Activated CD8-positive, alpha-beta T cell treated with anti-CD3 and anti-CD28 coated beads for 36 hours (primary cell): ENCODE results near the gene PRKCB. TPM values are rescaled to one million over a fixed set of nuclear protein-coding genes. Genes with fewer than 3 reads are reported as not detected.

Experiments used
- ATAC-seq: fragments of 200-7000 bp; cut with Tn5 transposase; one replicate; pipeline ENCODE4 v1.10.0; 2021; ENCODE audit warnings: mild to moderate bottlenecking, moderate library complexity
- CTCF ChIA-PET: fragments of 350-600 bp; sonication (Branson Sonifier 250); formaldehyde crosslinking; loops from one replicate; lab custom pipeline; 2021; ENCODE audit warnings: antibody characterized with exemption; lab: Charles Lee
- POLR2A ChIA-PET: fragments of 350-600 bp; sonication (Branson Sonifier 250); formaldehyde crosslinking; loops from one replicate; lab custom pipeline; 2021; ENCODE audit warnings: antibody characterized with exemption; lab: Charles Lee
- DNase-seq: peaks from one replicate; pipeline ENCODE4 v3.0.0-alpha.2; 2020
- H3K27ac Mint-ChIP-seq: one replicate; pipeline ENCODE4 v1.8.0; 2021; ENCODE audit warnings: mild to moderate bottlenecking, mixed read lengths
- H3K27me3 Mint-ChIP-seq: one replicate; pipeline ENCODE4 v1.8.0; 2021; ENCODE audit warnings: mixed read lengths
- H3K36me3 Mint-ChIP-seq: one replicate; pipeline ENCODE4 v1.8.0; 2021; ENCODE audit warnings: low read depth, mixed read lengths
- H3K4me1 Mint-ChIP-seq: one replicate; pipeline ENCODE4 v1.8.0; 2021; ENCODE audit warnings: low read depth, mixed read lengths
- H3K4me3 Mint-ChIP-seq: one replicate; pipeline ENCODE4 v1.8.0; 2021; ENCODE audit warnings: mild to moderate bottlenecking, moderate library complexity, mixed read lengths
- H3K9me3 Mint-ChIP-seq: one replicate; pipeline ENCODE4 v1.8.0; 2021; ENCODE audit warnings: mixed read lengths
- intact Hi-C: fragments of 100-400 bp; cut with micrococcal nuclease; formaldehyde crosslinking; loops from one replicate; pipeline ENCODE4 v1.10.0; 2022
- total RNA-seq, 2 experiments: library from RNA; stranded (reverse); gene quantifications; one replicate each; pipeline ENCODE4 v1.2.3, GENCODE V29; 2021
- TF ChIP-seq, protein P1 (sequence below): fragments of 200-600 bp; IDR thresholded peaks from one replicate; pipeline ENCODE4 v1.8.0; 2022; ENCODE audit warnings: antibody characterized with exemption, mild to moderate bottlenecking

Gene PRKCB
- total RNA-seq, 2 experiments from 2014 or later: 101 to 105 TPM

DNA sequence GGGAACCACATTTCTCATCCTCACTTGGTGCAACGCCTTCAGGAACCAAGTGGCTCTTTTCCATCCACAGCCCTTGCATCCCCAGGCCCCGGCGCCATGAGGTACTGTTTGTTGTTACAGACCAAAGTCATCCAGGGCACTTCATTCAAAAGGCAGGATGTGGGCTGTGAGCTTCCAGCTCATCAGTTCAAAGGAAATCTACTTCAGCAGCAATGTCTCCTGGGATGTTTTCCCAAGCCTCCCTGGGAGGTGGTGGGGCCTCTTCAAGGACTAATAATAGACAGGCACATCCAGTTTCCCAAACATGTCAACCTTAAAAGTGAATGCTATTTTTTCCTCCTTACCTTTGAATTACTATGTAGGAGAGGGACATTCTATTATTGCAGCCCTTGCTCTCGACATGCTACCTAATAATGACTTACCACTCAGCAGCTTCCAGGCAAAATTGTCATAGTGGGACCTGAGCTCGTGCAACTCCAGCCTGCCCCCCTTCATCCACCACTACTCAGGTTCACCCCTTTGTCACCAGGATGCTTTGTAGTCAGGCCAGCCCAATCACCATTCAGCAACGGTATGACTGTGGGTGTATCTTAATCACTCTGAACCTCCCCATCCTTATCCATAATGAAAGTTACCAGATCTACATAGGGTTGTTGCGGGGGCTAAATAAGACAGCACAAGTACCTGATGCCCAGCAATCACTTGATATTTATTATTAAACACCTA is 1.7 kb upstream of the PRKCB start:
- peaks cover 6% of the 10 kb centered on the region for H3K9me3 Mint-ChIP-seq
- intact Hi-C loops: no loop called here
- H3K27me3 Mint-ChIP-seq: peaks cover 3% of the 10 kb centered on the region
- H3K4me3 Mint-ChIP-seq: no peak overlapping the region
- ChIA-PET CTCF (interaction anchor here (1.2 to 2.2 kb wide), 4 partner anchors 29 to 203 kb away, joined by 3 to 9 read pairs (median 4); no protein-coding TSS in a partner anchor), POLR2A (interaction anchor here (0.9 to 1.1 kb wide), 2 partner anchors 8 to 172 kb away, joined by 3 read pairs; no protein-coding TSS in a partner anchor)
- no peak overlapping the region for H3K27ac Mint-ChIP-seq
- H3K36me3 Mint-ChIP-seq: peaks cover 22% of the 10 kb centered on the region
- ATAC-seq (peak; percentile 7), DNase-seq (peak; percentile 45)
- peaks cover 34% of the 10 kb centered on the region for H3K4me1 Mint-ChIP-seq
- TF ChIP-seq, protein P1, sequence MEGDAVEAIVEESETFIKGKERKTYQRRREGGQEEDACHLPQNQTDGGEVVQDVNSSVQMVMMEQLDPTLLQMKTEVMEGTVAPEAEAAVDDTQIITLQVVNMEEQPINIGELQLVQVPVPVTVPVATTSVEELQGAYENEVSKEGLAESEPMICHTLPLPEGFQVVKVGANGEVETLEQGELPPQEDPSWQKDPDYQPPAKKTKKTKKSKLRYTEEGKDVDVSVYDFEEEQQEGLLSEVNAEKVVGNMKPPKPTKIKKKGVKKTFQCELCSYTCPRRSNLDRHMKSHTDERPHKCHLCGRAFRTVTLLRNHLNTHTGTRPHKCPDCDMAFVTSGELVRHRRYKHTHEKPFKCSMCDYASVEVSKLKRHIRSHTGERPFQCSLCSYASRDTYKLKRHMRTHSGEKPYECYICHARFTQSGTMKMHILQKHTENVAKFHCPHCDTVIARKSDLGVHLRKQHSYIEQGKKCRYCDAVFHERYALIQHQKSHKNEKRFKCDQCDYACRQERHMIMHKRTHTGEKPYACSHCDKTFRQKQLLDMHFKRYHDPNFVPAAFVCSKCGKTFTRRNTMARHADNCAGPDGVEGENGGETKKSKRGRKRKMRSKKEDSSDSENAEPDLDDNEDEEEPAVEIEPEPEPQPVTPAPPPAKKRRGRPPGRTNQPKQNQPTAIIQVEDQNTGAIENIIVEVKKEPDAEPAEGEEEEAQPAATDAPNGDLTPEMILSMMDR: no peak

DNA sequence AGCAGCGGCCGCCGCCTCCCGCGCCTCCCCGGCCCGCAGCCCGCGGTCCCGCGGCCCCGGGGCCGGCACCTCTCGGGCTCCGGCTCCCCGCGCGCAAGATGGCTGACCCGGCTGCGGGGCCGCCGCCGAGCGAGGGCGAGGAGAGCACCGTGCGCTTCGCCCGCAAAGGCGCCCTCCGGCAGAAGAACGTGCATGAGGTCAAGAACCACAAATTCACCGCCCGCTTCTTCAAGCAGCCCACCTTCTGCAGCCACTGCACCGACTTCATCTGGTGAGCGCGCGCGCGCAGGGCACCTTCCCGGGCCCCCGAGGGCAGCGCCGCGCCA is 258 bp downstream of the PRKCB start:
- Mint-ChIP-seq H3K27me3 (peaks cover 3% of the 10 kb centered on the region), H3K4me3 (peak overlapping the region; percentile 98), H3K9me3 (no peaks in the 10 kb centered on the region), H3K27ac (no peak overlapping the region), H3K36me3 (peaks cover 38% of the 10 kb centered on the region), H3K4me1 (peaks cover 53% of the 10 kb centered on the region)
- ATAC-seq (peak; percentile 24), DNase-seq (no peak)
- POLR2A ChIA-PET: interaction anchor here (0.8 kb wide), 1 partner anchor 122 kb away, joined by 3 read pairs; no protein-coding TSS in a partner anchor
- CTCF ChIA-PET: no interaction called here
- TF ChIP-seq, protein P1: no peak
- intact Hi-C loops: no loop called here

DNA sequence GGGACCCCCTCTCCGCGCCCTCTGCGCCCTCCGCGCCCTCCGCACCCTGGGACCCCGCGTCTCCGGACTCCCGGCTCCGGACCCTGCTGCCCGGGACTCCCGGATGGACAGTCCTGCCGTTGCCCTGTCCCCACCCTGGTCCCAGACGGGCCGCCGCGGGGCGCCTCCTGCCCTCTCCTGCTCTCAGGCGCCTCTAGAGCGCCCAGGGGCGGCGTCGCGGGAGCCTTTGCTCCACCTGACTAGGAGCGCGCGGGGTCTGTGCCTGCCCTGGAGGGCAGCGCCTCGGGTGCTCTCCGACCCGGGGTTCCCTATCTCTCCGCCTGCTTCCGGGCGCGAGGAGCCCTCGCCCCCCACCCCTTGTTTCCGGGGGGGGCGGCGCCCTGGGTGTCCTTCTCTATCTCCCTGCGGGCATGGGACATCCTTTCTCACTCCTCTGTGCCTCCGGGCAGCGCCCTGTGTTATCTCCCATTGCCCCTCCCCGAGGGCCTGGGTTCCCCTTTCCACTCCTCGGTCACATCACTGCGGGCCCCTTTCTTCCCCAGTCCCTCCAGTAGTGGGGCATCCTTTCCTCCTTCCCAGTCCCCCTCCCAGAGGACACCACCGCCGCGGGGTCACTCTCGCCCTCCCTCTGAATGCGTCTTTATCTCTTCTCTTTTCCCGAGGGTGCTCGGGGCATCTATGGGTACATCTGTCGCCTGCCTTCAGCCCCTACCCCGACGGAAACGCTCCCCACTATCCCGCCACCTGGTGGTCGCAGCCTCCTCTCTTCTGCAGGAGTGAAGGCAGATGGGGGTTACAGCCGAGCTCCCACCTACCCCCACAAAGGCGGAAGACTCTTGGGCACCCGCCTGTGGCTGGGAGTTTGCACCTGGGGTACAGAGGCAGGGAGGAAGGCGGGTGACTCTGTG is 875 bp downstream of the PRKCB start:
- H3K9me3 Mint-ChIP-seq: no peaks in the 10 kb centered on the region

DNA sequence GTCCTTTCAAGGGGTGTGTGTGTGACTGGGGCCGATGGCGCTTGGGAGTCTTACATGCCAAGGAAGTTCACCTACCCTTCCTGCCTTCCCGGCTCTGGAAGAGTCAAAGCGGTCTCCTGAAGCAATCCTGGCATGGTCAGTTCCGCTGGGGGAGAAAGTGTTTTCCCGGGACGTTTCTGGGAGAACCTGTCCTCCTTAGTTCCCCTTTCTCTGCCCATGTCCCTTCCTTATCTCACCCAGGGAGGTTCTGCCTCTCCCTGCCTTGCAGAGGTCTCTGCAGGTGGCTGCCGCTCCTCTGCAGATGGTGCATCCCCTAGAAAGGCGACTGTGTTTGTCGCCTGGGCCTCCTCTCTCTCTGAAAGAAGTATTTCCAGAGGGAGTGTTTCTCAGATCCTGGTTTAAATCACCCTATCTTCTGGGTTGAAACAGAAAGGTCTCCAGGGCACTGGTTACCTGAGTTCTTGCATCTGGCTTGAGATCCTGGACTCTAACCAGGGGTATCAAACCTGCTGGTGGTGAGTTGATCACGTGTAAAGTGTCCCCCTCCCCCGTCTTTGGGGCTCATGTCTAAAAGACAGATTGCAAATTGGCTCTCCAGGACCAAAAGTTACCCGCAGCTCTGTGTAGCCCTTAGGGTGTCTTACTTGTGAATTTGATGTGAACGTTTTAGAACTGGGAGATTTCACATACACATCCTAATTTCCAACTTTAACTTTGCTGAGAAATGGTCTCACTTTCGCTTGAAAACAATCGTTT is 1.9 kb downstream of the PRKCB start:
- TF ChIP-seq, protein P1: no peak
- H3K9me3 Mint-ChIP-seq: no peaks in the 10 kb centered on the region
- peak; percentile 51 for DNase-seq
- ChIA-PET POLR2A (interaction anchor here (0.6 to 1.1 kb wide), 4 partner anchors 9 to 26 kb away, joined by 3 read pairs; no protein-coding TSS in a partner anchor), CTCF (interaction anchor here (1.0 to 1.1 kb wide), 4 partner anchors 35 to 176 kb away, joined by 3 to 7 read pairs (median 5); no protein-coding TSS in a partner anchor)
- intact Hi-C loops: no loop called here
- H3K27me3 Mint-ChIP-seq: peaks cover 3% of the 10 kb centered on the region
- peak overlapping the region; percentile 87 for H3K27ac Mint-ChIP-seq
- no peak for ATAC-seq
- H3K4me1 Mint-ChIP-seq: peaks cover 64% of the 10 kb centered on the region
- peak overlapping the region; percentile 98 for H3K4me3 Mint-ChIP-seq
- H3K36me3 Mint-ChIP-seq: peaks cover 43% of the 10 kb centered on the region

More for the DNA sequence above, 875 bp downstream of the PRKCB start:
- POLR2A ChIA-PET: interaction anchor here (0.6 to 1.1 kb wide), 3 partner anchors 8 to 27 kb away, joined by 3 read pairs; no protein-coding TSS in a partner anchor
- ATAC-seq (peak; percentile 40), DNase-seq (peak; percentile 79)
- CTCF ChIA-PET: interaction anchor here (1.0 to 1.1 kb wide), 3 partner anchors 34 to 177 kb away, joined by 3 to 7 read pairs (median 6); no protein-coding TSS in a partner anchor
- peak overlapping the region; percentile 98 for H3K4me3 Mint-ChIP-seq
- H3K27ac Mint-ChIP-seq: peak overlapping the region; percentile 87
- H3K4me1 Mint-ChIP-seq: peaks cover 54% of the 10 kb centered on the region
- intact Hi-C loops: no loop called here
- peaks cover 3% of the 10 kb centered on the region for H3K27me3 Mint-ChIP-seq
- TF ChIP-seq, protein P1: peak; percentile 60
- peaks cover 38% of the 10 kb centered on the region for H3K36me3 Mint-ChIP-seq
